Neuronal stem cell (in vitro differentiated cells): ENCODE data around the gene LMO1.

Experiments used
- DNase-seq: peaks from one replicate; pipeline ENCODE4 v3.0.0-alpha.2; 2013; ENCODE audit warnings: low spot score
- H2AFZ ChIP-seq: one replicate; pipeline ENCODE4 v1.6.1; 2013; ENCODE audit warnings: mild to moderate bottlenecking, low read length, inconsistent platforms
- H2AK5ac ChIP-seq: 2 replicates; pipeline ENCODE4 v1.6.1; 2013; ENCODE audit warnings: low read depth, mild to moderate bottlenecking, inconsistent platforms, low read length, moderate library complexity, mixed read lengths
- H2BK120ac ChIP-seq: 2 replicates; pipeline ENCODE4 v1.6.1; 2013; ENCODE audit warnings: low read depth, mild to moderate bottlenecking, inconsistent platforms, low read length, moderate library complexity, mixed read lengths
- H2BK12ac ChIP-seq: one replicate; pipeline ENCODE4 v1.6.1; 2013; ENCODE audit warnings: low read length, inconsistent platforms
- H2BK15ac ChIP-seq: 2 replicates; pipeline ENCODE4 v1.6.1; 2013; ENCODE audit warnings: mild to moderate bottlenecking, low read length, inconsistent platforms, mixed read lengths
- H2BK5ac ChIP-seq: one replicate; pipeline ENCODE4 v1.6.1; 2013; ENCODE audit warnings: inconsistent platforms, mild to moderate bottlenecking, low read length, moderate library complexity
- H3K14ac ChIP-seq: one replicate; pipeline ENCODE4 v1.6.1; 2013; ENCODE audit warnings: low read length, inconsistent platforms
- H3K18ac ChIP-seq: 2 replicates; pipeline ENCODE4 v1.6.1; 2013; ENCODE audit warnings: low read length, inconsistent platforms
- H3K23ac ChIP-seq: 2 replicates; pipeline ENCODE4 v1.6.1; 2013; ENCODE audit warnings: low read depth, mild to moderate bottlenecking, mixed read lengths, low read length, inconsistent platforms; ENCODE audit not compliant: poor library complexity
- H3K27ac ChIP-seq: replicated peaks from 3 replicates; pipeline ENCODE4 v1.5.1; 2013; ENCODE audit warnings: low read length, inconsistent platforms
- H3K27me3 ChIP-seq, 3 experiments: 2 replicates each; pipeline ENCODE4 v1.6.1; 2013; ENCODE audit warnings: low read length in 3 of 3, mild to moderate bottlenecking in 2 of 3, inconsistent platforms in 1 of 3, low read depth in 1 of 3, mixed read lengths in 1 of 3, moderate library complexity in 1 of 3; ENCODE audit not compliant: control insufficient read depth in 3 of 3, insufficient read depth in 3 of 3
- H3K36me3 ChIP-seq, 2 donors: replicated peaks in 1 of 2; 2 replicates each; pipeline ENCODE4 v1.6.1; 2013; ENCODE audit warnings: low read length in 2 of 2; ENCODE audit not compliant: control insufficient read depth in 2 of 2, insufficient read depth in 2 of 2
- H3K4ac ChIP-seq: 2 replicates; pipeline ENCODE4 v1.6.1; 2013; ENCODE audit warnings: inconsistent platforms, mild to moderate bottlenecking, low read length, moderate library complexity
- H3K4me1 ChIP-seq, 2 donors: 1 replicate in 1 of 2; 2 replicates in 1 of 2; pipeline ENCODE4 v1.6.1; 2013; ENCODE audit warnings: low read length in 2 of 2, low read depth in 1 of 2; ENCODE audit not compliant: control insufficient read depth in 2 of 2, insufficient read depth in 1 of 2
- H3K4me2 ChIP-seq: one replicate; pipeline ENCODE4 v1.6.1; 2013; ENCODE audit warnings: mild to moderate bottlenecking, low read length, inconsistent platforms; ENCODE audit not compliant: insufficient read depth, poor library complexity, severe bottlenecking
- H3K4me3 ChIP-seq, 2 donors: 2 replicates each; pipeline ENCODE4 v1.5.1; 2013; ENCODE audit warnings: low read length in 2 of 2, mild to moderate bottlenecking in 2 of 2, inconsistent platforms in 1 of 2, moderate library complexity in 1 of 2
- H3K79me1 ChIP-seq: one replicate; pipeline ENCODE4 v1.6.1; 2013; ENCODE audit warnings: low read depth, mild to moderate bottlenecking, inconsistent platforms, low read length, moderate library complexity
- H3K9ac ChIP-seq: one replicate; pipeline ENCODE4 v1.6.1; 2013; ENCODE audit warnings: mild to moderate bottlenecking, low read depth, low read length, inconsistent platforms; ENCODE audit not compliant: poor library complexity
- H3K9me3 ChIP-seq, 2 donors: replicated peaks in 1 of 2; 2 replicates each; pipeline versions ENCODE3 to v1.6.1; 2013; ENCODE audit warnings: low read length in 2 of 2, mild to moderate bottlenecking in 2 of 2, inconsistent platforms in 1 of 2, low read depth in 1 of 2, mixed read lengths in 1 of 2, moderate library complexity in 1 of 2; ENCODE audit not compliant: control insufficient read depth in 2 of 2, insufficient read depth in 1 of 2
- H4K8ac ChIP-seq: one replicate; pipeline ENCODE4 v1.6.1; 2013; ENCODE audit warnings: low read depth, mild to moderate bottlenecking, inconsistent platforms, low read length, moderate library complexity
- H4K91ac ChIP-seq: one replicate; pipeline ENCODE4 v1.6.1; 2013; ENCODE audit warnings: low read length, low read depth, mild to moderate bottlenecking, inconsistent platforms; ENCODE audit not compliant: poor library complexity
- WGBS, 2 donors: extraction: QIAGEN DNeasy Blood & Tissue Kit; methylation state at CpG; one replicate each; pipeline ENCODE4 v1.1.7; 2013; ENCODE audit warnings: missing lambda C conversion rate in 2 of 2, mixed read lengths in 1 of 2; ENCODE audit not compliant: insufficient read length in 2 of 2, insufficient replicate concordance in 1 of 2; ENCODE audit errors: extremely low coverage in 2 of 2; 5-methylcytosine and 5-hydroxymethylcytosine counted together

The LMO1 gene

DNA sequence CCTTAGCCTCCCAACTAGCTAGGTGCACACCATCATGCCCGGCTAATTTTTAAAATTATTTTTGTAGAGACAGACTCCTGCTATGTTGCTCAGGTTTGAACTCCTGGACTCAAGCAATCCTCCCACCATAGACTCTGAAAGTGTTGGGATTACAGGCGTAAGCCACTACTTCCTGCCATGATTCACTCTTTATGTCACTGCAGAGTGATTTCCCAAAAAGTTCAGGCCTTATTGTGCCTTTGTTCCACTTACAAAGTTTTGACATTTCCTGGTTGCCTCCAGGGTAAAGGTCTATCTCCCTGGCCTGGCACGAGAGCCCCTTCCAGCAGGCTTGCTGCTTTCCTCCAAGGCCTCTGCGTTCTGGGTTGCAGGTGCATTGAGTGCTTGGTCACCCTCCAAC lies 50.3 kb downstream of the LMO1 start:
- no peaks in the 10 kb centered on the region for H3K36me3 ChIP-seq
- H3K27ac ChIP-seq = no peak overlapping the region
- H3K4ac ChIP-seq = no peak overlapping the region
- H2BK5ac ChIP-seq = no peak overlapping the region
- H2BK12ac ChIP-seq = no peak overlapping the region
- WGBS, 2 donors = no CpG with 5 or more reads among the region's 4 CpGs
- DNase-seq = no peak
- no peak overlapping the region for H2BK120ac ChIP-seq
- H3K4me1 ChIP-seq = peaks cover 0 to 7% of the 10 kb centered on the region in 2 donors
- peaks cover 0 to 34% (median 0%) of the 10 kb centered on the region in 3 experiments for H3K27me3 ChIP-seq
- no peaks in the 10 kb centered on the region for H3K79me1 ChIP-seq
- H4K91ac ChIP-seq = no peak overlapping the region
- no peak overlapping the region for H4K8ac ChIP-seq
- no peak overlapping the region for H3K9ac ChIP-seq
- H2BK15ac ChIP-seq = no peak overlapping the region
- H3K14ac ChIP-seq = no peak overlapping the region
- no peak overlapping the region for H2AK5ac ChIP-seq
- H3K4me2 ChIP-seq = no peak overlapping the region
- no peak overlapping the region for H2AFZ ChIP-seq
- no peak overlapping the region for H3K23ac ChIP-seq
- H3K9me3 ChIP-seq = no peaks in the 10 kb centered on the region
- no peak overlapping the region for H3K4me3 ChIP-seq
- no peak overlapping the region for H3K18ac ChIP-seq

DNA sequence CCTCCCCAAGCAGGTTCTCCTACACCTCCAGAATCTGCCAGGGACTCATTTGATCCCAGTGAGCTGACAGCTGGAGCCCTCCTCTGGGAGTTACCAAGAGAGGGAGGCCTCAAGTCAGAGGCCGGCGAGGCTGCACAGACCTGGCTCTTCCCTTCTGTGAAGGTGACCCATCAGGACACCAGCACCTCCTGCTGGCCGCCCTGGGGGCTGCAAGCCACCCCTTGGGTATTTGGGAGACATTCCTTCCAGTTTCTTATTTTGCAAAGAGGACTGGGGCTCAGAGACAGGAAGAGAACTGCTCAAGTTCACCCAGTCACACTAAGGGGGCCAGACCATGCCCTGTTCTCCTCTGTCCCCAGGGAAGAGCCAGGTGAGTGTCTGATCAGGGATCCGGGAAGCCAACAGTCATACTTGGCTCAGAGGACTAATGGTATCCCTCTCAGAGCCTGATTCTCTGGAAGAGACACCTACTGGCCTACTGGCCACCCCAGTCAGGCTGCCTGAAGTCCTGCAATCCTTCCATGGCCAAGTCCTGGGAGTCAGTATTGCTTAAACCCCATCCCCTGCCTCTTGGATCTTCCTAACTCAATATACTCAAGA lies 54.4 kb downstream of the LMO1 start:
- H3K4ac ChIP-seq = no peak overlapping the region
- no CpG with 5 or more reads among the region's 4 CpGs for WGBS, 2 donors
- no peak for DNase-seq
- no peak overlapping the region for H3K23ac ChIP-seq
- no peak overlapping the region for H4K8ac ChIP-seq
- H2BK120ac ChIP-seq = no peak overlapping the region
- no peak overlapping the region for H3K9ac ChIP-seq
- no peaks in the 10 kb centered on the region for H3K79me1 ChIP-seq
- H3K4me2 ChIP-seq = no peak overlapping the region
- H3K36me3 ChIP-seq = no peaks in the 10 kb centered on the region
- H2BK15ac ChIP-seq = no peak overlapping the region
- H3K14ac ChIP-seq = no peak overlapping the region
- peaks cover 0 to 3% of the 10 kb centered on the region in 2 donors for H3K9me3 ChIP-seq
- no peak overlapping the region for H4K91ac ChIP-seq
- no peak overlapping the region for H2AFZ ChIP-seq
- no peak overlapping the region for H2BK5ac ChIP-seq
- no peak overlapping the region for H2BK12ac ChIP-seq
- no peak overlapping the region for H2AK5ac ChIP-seq
- H3K27me3 ChIP-seq = peaks cover 0 to 29% (median 0%) of the 10 kb centered on the region in 3 experiments
- no peak overlapping the region for H3K4me3 ChIP-seq
- H3K18ac ChIP-seq = no peak overlapping the region
- H3K4me1 ChIP-seq = peaks cover 8 to 19% of the 10 kb centered on the region in 2 donors
- no peak overlapping the region for H3K27ac ChIP-seq

DNA sequence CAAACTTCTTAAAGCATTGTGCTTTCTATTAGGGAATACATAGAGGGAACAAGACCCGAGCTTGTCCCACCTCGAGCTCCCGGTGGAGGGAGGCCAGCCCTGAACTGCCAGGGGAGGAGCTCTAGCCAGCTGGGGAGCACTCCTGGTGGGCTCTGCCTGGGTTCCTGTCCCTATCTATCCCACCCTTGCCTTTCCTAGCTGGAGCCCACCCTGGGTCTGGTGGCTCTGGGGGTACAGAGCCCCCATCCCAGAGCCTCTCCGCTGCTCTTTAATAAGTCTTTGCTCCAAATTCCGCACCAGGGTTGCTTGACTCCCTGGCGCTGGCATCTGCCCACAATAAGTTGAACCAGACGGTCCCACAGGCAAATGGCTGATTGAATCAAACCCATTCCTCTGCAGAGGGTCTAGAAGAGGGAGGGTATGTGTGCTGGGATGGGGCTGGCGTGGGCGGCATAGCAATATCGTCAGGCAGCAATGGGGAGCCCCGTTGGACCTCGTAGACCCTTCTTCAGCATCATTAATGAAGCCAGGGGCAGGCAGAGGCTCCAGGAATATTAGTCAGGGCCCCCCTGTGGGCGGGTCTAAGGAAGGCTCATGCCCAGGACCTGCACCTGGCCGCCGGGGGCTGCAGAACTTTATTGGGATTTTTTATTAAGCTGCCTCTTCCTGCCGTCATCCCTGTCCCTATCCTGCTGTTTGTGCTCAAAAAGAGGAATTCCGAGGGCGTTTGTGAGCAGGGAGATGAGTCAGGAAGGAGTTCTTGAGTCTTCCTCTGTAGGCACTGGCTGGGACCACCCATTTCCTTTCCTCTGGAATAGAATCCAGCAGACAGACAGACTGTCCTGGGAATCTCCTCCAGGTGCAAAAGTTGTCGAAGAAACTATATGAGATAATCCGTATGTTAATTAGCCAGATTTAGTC lies 56.3 kb downstream of the LMO1 start:
- no peak overlapping the region for H4K91ac ChIP-seq
- no peak overlapping the region for H3K4ac ChIP-seq
- H3K9ac ChIP-seq = no peak overlapping the region
- no CpG with 5 or more reads among the region's 20 CpGs for WGBS, 2 donors
- no peaks in the 10 kb centered on the region for H3K36me3 ChIP-seq
- peak overlapping the region; percentile 26 for H3K4me2 ChIP-seq
- peaks cover 8 to 20% of the 10 kb centered on the region in 2 donors for H3K4me1 ChIP-seq
- no peak overlapping the region for H3K23ac ChIP-seq
- H3K4me3 ChIP-seq = no peak overlapping the region
- peaks cover 0 to 3% of the 10 kb centered on the region in 2 donors for H3K9me3 ChIP-seq
- H4K8ac ChIP-seq = no peak overlapping the region
- no peaks in the 10 kb centered on the region for H3K79me1 ChIP-seq
- H2AK5ac ChIP-seq = peak overlapping the region; percentile 76
- DNase-seq = no peak
- H3K14ac ChIP-seq = no peak overlapping the region
- peak overlapping the region; percentile 30 for H2BK5ac ChIP-seq
- peak overlapping the region; percentile 59 for H2BK12ac ChIP-seq
- H3K27ac ChIP-seq = peak overlapping the region; percentile 44
- peak overlapping the region; percentile 88 for H3K18ac ChIP-seq
- peak overlapping the region; percentile 11 for H2BK15ac ChIP-seq
- H3K27me3 ChIP-seq = peaks cover 0 to 21% (median 0%) of the 10 kb centered on the region in 3 experiments
- H2AFZ ChIP-seq = peak overlapping the region; percentile 78
- H2BK120ac ChIP-seq = peak overlapping the region; percentile 37
